ENCODE data around the gene INSYN2B.

GRCh38 chr5:169827769-169828168 lies 152.5 kb downstream of the INSYN2B start:
- TF ChIP-seq EZH2 (IDR thresholded peaks at IDR 0.05; ENCODE audit: borderline replicate concordance, insufficient read depth, low read depth, low read length, poor library complexity, severe bottlenecking) (no peak), CTCF (IDR thresholded peaks at IDR 0.05) (no peak)

Data from B cell (primary cell).